Thoracic aorta (tissue), 2 donors: ENCODE measurements around the gene LOX. TPM values are rescaled to one million over a fixed set of nuclear protein-coding genes. Genes with fewer than 3 reads are reported as not detected.
A peak's percentile ranks its signal among the peaks of the same experiment; 100 is the strongest.

ENCODE experiments used
- ATAC-seq: fragments of 150-250 bp; one replicate; pipeline ENCODE4 v1.8.0; 2017; ENCODE audit warnings: low read depth; ENCODE audit not compliant: insufficient number of reproducible peaks, low FRiP score
- DNase-seq: peaks from one replicate; pipeline ENCODE4 v3.0.0-alpha.2; 2020; ENCODE audit warnings: low spot score
- H3K27ac ChIP-seq, 2 donors: fragments of 200-600 bp; sonication (generic); 1 replicate in 1 of 2; 2 replicates in 1 of 2; pipeline ENCODE4 v1.5.1; 2016; ENCODE audit warnings: mild to moderate bottlenecking in 2 of 2, moderate library complexity in 2 of 2
- H3K27me3 ChIP-seq: fragments of 200-600 bp; sonication (generic); replicated peaks from 2 replicates; pipeline ENCODE4 v1.6.0; 2016; ENCODE audit warnings: mild to moderate bottlenecking; ENCODE audit not compliant: insufficient read depth
- H3K36me3 ChIP-seq: fragments of 200-600 bp; sonication (generic); one replicate; pipeline ENCODE4 v1.5.1; 2016
- H3K4me1 ChIP-seq, 2 donors: fragments of 200-600 bp; sonication (generic); 1 replicate in 1 of 2; 2 replicates in 1 of 2; pipeline versions ENCODE4 v1.5.1 to v1.6.0; 2016; ENCODE audit warnings: low read depth in 2 of 2, mild to moderate bottlenecking in 1 of 2; ENCODE audit not compliant: control insufficient read depth in 1 of 2
- H3K4me3 ChIP-seq: fragments of 200-600 bp; sonication (generic); 2 replicates; pipeline ENCODE4 v1.5.1; 2016; ENCODE audit warnings: mild to moderate bottlenecking
- H3K9me3 ChIP-seq: fragments of 200-600 bp; sonication (generic); 2 replicates; pipeline ENCODE4 v1.5.1; 2016
- CTCF ChIP-seq: fragments of 200-600 bp; sonication (generic); IDR thresholded peaks from one replicate; pipeline ENCODE4 v1.5.1; 2019; ENCODE audit warnings: antibody characterized with exemption
- total RNA-seq, 2 donors: library from RNA; depleted of rRNA; stranded (reverse); fragments of >200 nt; gene quantifications; one replicate each; pipeline versions ENCODE4 v1.1.0 to v1.2.3, GENCODE V29; 2016

Gene LOX
- total RNA-seq, 2 donors from 2014 or later: 32.9 to 65.2 TPM

GRCh38 chr5:122076669-122077365 is 1.2 kb downstream of the LOX start:
- ATAC-seq: no peak
- Histone ChIP-seq H3K36me3 (no peaks in the 10 kb centered on the region), H3K9me3 (no peaks in the 10 kb centered on the region), H3K4me1 (peaks cover 13 to 50% of the 10 kb centered on the region in 2 donors), H3K27me3 (no peaks in the 10 kb centered on the region), H3K27ac (peak overlapping the region; percentile 94 to 95), H3K4me3 (peak overlapping the region; percentile 86)
- DNase-seq: peak; percentile 36
- TF ChIP-seq CTCF: peak; percentile 77

GRCh38 chr5:122076050-122076461 is 2.0 kb downstream of the LOX start:
- H3K27me3 ChIP-seq: no peaks in the 10 kb centered on the region
- peaks cover 13 to 48% of the 10 kb centered on the region in 2 donors for H3K4me1 ChIP-seq
- TF ChIP-seq CTCF: no peak
- no peak for DNase-seq
- peak overlapping the region; percentile 94 to 95 for H3K27ac ChIP-seq
- H3K9me3 ChIP-seq: no peaks in the 10 kb centered on the region
- no peak for ATAC-seq
- no peaks in the 10 kb centered on the region for H3K36me3 ChIP-seq
- peak overlapping the region; percentile 86 for H3K4me3 ChIP-seq

GRCh38 chr5:122073864-122074263 is 4.2 kb downstream of the LOX start:
- TF ChIP-seq CTCF: no peak
- Histone ChIP-seq H3K36me3 (no peaks in the 10 kb centered on the region), H3K27me3 (no peaks in the 10 kb centered on the region), H3K4me1 (peaks cover 13 to 48% of the 10 kb centered on the region in 2 donors), H3K27ac (no peak overlapping the region), H3K9me3 (no peaks in the 10 kb centered on the region), H3K4me3 (no peak overlapping the region)
- DNase-seq (no peak), ATAC-seq (no peak)

- peaks cover 13 to 52% of the 10 kb centered on the region in 2 donors for H3K4me1 ChIP-seq
- H3K27ac ChIP-seq: no peak overlapping the region
- no peaks in the 10 kb centered on the region for H3K27me3 ChIP-seq
- no peak for ATAC-seq
- H3K4me3 ChIP-seq: no peak overlapping the region
- no peak for DNase-seq
- H3K9me3 ChIP-seq: no peaks in the 10 kb centered on the region
- no peak for TF ChIP-seq CTCF
- no peaks in the 10 kb centered on the region for H3K36me3 ChIP-seq
Observed at GRCh38 chr5:122073018-122073417, 5.0 kb downstream of the LOX start.

- ATAC-seq (no peak), DNase-seq (no peak)
- Histone ChIP-seq H3K4me1 (peaks cover 0 to 42% of the 10 kb centered on the region in 2 donors), H3K36me3 (no peaks in the 10 kb centered on the region), H3K9me3 (no peaks in the 10 kb centered on the region), H3K27ac (peak overlapping the region; percentile 27 to 33), H3K4me3 (no peak overlapping the region), H3K27me3 (no peaks in the 10 kb centered on the region)
- no peak for TF ChIP-seq CTCF
Observed at GRCh38 chr5:122067390-122067789, 10.7 kb downstream of the LOX start.
